Measurements from ENCODE around the gene MUC22. TPM values are rescaled to one million over a fixed set of nuclear protein-coding genes. Genes with fewer than 3 reads are reported as not detected.

MUC22 gene
- total RNA-seq, 1 donor from 2014 or later: not detected

GRCh38 chr6:31075528-31075927, 65.3 kb downstream of the MUC22 start:
- DNase-seq (ENCODE audit: low spot score): no peak

DNA sequence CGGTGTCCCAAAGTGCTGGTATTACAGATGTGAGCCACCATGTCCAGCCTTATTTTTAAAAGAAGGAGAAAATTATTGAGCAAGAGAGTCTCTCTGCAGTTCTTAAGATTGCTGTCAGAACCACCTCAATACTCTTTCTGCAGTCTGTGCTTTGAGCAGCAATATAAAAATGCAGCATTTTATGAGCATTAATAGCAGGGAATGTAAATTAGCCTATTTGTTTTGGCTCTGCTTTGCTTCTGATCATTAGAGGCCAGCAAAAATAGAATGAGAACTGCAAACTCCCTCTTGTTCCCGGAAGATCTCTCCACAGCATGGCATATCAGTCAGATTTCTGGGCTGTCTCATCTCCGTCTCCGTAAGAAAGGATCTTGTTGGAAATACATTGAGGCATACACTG, 66.3 kb downstream of the MUC22 start:
- DNase-seq (ENCODE audit: low spot score): no peak

- DNase-seq (ENCODE audit: low spot score): no peak
Measured at GRCh38 chr6:31079656-31080261, 69.5 kb downstream of the MUC22 start.

DNA sequence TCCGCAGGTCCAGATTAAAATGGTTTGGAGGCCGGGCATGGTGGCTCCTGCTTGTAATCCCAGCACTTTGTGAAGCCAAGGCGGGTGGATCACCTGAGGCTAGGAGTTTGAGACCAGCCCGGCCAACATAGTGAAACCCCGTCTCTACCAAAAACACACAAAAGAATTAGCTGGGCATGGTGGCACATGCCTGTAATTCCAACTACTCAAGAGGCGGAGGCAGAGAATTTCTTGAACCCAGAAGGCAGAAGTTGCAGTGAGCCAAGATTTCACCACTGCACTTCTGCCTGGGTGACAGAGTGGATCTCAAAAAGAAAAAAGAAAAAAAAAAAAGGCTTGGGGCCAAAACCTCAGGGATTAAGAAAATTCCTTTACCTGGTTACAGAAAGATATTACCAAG, 71.6 kb downstream of the MUC22 start:
- DNase-seq (ENCODE audit: low spot score): no peak

DNA sequence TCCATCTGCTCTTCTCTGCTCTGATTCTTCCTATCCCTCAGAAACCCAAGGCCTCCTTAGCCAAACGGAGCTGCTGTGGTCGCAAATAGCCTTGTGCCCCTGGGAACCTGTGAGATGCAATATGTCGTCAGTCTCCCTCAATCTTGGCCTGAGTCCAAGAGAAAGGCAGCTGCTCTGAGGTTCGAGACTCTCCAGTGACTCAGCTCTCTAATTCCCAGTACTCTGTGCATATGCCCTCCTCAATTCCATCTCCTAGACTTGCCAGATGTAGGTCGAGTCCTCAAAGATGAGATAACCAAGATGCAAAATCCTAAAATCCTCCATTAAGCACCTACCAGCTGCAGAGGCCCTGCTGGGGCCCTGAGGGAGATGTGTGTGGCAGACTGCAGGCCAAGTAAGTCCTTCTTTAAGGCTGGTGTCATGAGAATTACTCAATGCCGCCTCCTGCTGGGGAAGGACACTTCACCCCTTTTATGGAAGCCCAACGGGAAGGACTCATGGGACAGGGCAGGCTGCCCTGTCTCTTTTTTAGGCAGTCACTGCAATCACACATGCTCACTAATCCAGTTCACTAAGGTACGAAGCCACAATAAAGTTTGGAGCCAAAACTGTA, 73.6 kb downstream of the MUC22 start:
- no peak for DNase-seq (ENCODE audit: low spot score)

Other genes starting within 250 kb of the MUC22 start
- 82.1 TPM for gene DDR1, start 126.0 kb upstream of the MUC22 start, total RNA-seq
- 44.4 TPM for gene GTF2H4, start 102.3 kb upstream of the MUC22 start, total RNA-seq
- gene VARS2, start 96.2 kb upstream of the MUC22 start, total RNA-seq: 23.5 TPM
- gene SFTA2, start 78.3 kb upstream of the MUC22 start, total RNA-seq: not detected
- gene MUCL3, start 69.5 kb upstream of the MUC22 start, total RNA-seq: not detected
- not detected for gene MUC21, start 26.8 kb upstream of the MUC22 start, total RNA-seq
- gene C6orf15, start 102.1 kb downstream of the MUC22 start, total RNA-seq: not detected
- 0.45 TPM for gene PSORS1C1, start 104.3 kb downstream of the MUC22 start, total RNA-seq
- gene CDSN, start 110.0 kb downstream of the MUC22 start, total RNA-seq: not detected
- not detected for gene PSORS1C2, start 128.6 kb downstream of the MUC22 start, total RNA-seq
- 8.4 TPM for gene CCHCR1, start 147.3 kb downstream of the MUC22 start, total RNA-seq
- 2.1 TPM for gene TCF19, start 148.1 kb downstream of the MUC22 start, total RNA-seq
- gene POU5F1, start 160.2 kb downstream of the MUC22 start, total RNA-seq: 0.93 TPM